ENCODE results near the gene PPM1L.

DNA sequence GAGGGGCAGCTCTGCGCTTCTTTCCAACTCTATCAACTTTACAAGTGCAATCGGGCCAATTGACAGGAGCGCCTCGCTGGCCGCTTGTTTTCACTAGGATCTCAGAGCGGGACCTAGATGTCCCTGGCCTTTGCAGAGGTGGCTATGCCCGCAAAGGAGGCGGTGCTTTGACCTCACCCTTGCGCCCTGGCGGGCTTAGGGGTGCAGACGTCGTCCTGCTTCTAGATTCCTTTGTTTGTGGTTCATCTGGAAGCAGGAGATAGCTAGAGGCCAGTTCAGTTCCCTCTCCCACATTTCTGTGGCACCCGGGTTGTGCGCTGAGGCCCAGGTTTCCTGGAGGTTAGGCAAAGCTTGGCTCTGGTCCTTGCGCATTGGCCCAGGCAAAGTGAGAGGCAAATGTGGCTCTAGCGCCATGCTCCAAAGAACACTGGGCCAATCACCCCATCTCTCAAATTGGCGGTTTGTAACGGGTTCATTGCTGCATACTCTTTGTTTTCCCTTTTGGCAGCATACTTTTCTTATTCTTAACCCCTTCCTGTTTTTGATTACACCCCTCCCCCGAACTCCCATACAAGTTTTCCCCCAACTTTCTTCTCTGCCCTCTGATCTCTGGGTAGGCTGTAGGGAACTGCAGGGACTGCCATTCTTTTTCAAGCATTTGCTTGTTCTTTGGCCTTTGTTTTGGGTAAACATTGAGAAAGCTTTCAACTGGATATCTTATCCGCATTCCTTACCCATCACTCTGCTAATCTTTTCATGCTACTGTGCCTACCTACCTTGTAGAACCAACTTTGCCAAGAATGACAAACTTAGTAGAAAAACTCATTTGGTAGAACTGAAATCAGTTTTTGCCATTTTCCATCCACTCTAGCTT, 1.4 kb downstream of the PPM1L start:
- TF ChIP-seq TSHZ2 (CRISPR knock-in tag; IDR thresholded peaks at IDR 0.05) (no peak), SNAI2 (CRISPR knock-in tag; IDR thresholded peaks at IDR 0.05) (no peak), PPARA (CRISPR knock-in tag; IDR thresholded peaks at IDR 0.05; ENCODE audit: borderline replicate concordance) (no peak), ZC3H10 (CRISPR knock-in tag; IDR thresholded peaks at IDR 0.05) (no peak), ISL1 (CRISPR knock-in tag; IDR thresholded peaks at IDR 0.05) (no peak), GLIS3 (CRISPR knock-in tag; IDR thresholded peaks at IDR 0.05) (no peak), TOX (CRISPR knock-in tag; IDR thresholded peaks at IDR 0.05; ENCODE audit: borderline replicate concordance) (no peak), ZFP30 (CRISPR knock-in tag; IDR thresholded peaks at IDR 0.05) (no peak), RARB (CRISPR knock-in tag; IDR thresholded peaks at IDR 0.05) (no peak), ARNTL (CRISPR knock-in tag; IDR thresholded peaks at IDR 0.05; ENCODE audit: borderline replicate concordance, low read depth) (no peak), CSDC2 (CRISPR knock-in tag; IDR thresholded peaks at IDR 0.05) (no peak)
- TF ChIP-seq, protein P1, sequence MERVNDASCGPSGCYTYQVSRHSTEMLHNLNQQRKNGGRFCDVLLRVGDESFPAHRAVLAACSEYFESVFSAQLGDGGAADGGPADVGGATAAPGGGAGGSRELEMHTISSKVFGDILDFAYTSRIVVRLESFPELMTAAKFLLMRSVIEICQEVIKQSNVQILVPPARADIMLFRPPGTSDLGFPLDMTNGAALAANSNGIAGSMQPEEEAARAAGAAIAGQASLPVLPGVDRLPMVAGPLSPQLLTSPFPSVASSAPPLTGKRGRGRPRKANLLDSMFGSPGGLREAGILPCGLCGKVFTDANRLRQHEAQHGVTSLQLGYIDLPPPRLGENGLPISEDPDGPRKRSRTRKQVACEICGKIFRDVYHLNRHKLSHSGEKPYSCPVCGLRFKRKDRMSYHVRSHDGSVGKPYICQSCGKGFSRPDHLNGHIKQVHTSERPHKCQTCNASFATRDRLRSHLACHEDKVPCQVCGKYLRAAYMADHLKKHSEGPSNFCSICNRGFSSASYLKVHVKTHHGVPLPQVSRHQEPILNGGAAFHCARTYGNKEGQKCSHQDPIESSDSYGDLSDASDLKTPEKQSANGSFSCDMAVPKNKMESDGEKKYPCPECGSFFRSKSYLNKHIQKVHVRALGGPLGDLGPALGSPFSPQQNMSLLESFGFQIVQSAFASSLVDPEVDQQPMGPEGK (CRISPR knock-in tag; IDR thresholded peaks at IDR 0.05; ENCODE audit: borderline replicate concordance): no peak

Data from SK-N-SH treated with all-trans-retinoic acid at 6 μM for 48 hours (cell line).